Esophagus squamous epithelium (tissue), 4 donors: ENCODE data around the gene C12orf43.

Experiments
- POLR2A ChIP-seq, 4 donors: fragments of 450-650 bp; IDR thresholded peaks; one replicate each; pipeline ENCODE4 v1.6.1; 2017; ENCODE audit warnings: antibody characterized with exemption in 4 of 4, mild to moderate bottlenecking in 4 of 4, moderate library complexity in 3 of 4
- TF ChIP-seq, protein P1 (sequence below), 6 experiments: fragments of 450-650 bp in 4 of 6; fragments of 200-600 bp in 2 of 6; sonication (generic) in 2 of 6; IDR thresholded peaks; one replicate each; pipeline ENCODE4 v1.5.1; 2016 to 2019; ENCODE audit warnings: antibody characterized with exemption in 6 of 6, mild to moderate bottlenecking in 4 of 6, moderate library complexity in 4 of 6

DNA sequence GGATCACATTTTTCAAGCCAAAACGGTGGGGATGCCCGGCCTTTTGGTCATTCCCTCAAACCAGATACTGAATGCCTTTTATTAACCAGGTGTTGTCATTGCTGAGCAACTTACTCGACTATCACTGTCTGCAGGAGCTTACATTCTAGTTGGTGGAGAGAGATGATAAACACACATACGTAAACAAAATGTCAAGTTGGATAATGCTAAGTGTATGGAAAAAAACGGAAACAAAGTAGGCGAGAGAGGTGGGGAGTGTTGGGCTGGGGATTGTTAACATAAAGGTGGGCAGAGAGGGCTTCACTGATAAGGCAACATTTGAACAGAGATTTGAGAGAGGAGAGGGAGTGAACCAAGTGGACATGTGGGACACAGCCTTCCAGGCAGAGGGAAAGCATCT, 4.5 kb downstream of the C12orf43 start:
- TF ChIP-seq, protein P1, sequence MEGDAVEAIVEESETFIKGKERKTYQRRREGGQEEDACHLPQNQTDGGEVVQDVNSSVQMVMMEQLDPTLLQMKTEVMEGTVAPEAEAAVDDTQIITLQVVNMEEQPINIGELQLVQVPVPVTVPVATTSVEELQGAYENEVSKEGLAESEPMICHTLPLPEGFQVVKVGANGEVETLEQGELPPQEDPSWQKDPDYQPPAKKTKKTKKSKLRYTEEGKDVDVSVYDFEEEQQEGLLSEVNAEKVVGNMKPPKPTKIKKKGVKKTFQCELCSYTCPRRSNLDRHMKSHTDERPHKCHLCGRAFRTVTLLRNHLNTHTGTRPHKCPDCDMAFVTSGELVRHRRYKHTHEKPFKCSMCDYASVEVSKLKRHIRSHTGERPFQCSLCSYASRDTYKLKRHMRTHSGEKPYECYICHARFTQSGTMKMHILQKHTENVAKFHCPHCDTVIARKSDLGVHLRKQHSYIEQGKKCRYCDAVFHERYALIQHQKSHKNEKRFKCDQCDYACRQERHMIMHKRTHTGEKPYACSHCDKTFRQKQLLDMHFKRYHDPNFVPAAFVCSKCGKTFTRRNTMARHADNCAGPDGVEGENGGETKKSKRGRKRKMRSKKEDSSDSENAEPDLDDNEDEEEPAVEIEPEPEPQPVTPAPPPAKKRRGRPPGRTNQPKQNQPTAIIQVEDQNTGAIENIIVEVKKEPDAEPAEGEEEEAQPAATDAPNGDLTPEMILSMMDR (IDR thresholded peaks at IDR 0.05) = no peak
- no peak for TF ChIP-seq POLR2A (IDR thresholded peaks at IDR 0.05)
